Central memory CD8-positive, alpha-beta T cell (primary cell): ENCODE data around the gene POU2AF3.

ENCODE experiments used
- ATAC-seq: fragments of 150-1000 bp; cut with Tn5 transposase; replicated peaks from 2 replicates; pipeline ENCODE4 v1.10.0; 2022; ENCODE audit warnings: mild to moderate bottlenecking, moderate FRiP score, moderate number of reproducible peaks; ENCODE audit not compliant: poor library complexity, severe bottlenecking; ENCODE audit errors: extremely low read depth
- DNase-seq, 2 donors: peaks; one replicate each; pipeline ENCODE4 v3.0.0; 2021; ENCODE audit warnings: low spot score in 2 of 2
- H3K27ac Mint-ChIP-seq: one replicate; pipeline ENCODE4 v1.8.0; 2022; ENCODE audit warnings: low read depth, mild to moderate bottlenecking, moderate library complexity, mixed read lengths
- H3K27me3 Mint-ChIP-seq: one replicate; pipeline ENCODE4 v1.8.0; 2022; ENCODE audit warnings: mixed read lengths
- H3K36me3 Mint-ChIP-seq: one replicate; pipeline ENCODE4 v1.8.0; 2022; ENCODE audit warnings: mild to moderate bottlenecking, moderate library complexity, mixed read lengths; ENCODE audit not compliant: insufficient read depth
- H3K4me1 Mint-ChIP-seq: one replicate; pipeline ENCODE4 v1.8.0; 2022; ENCODE audit warnings: mixed read lengths
- H3K4me3 Mint-ChIP-seq: one replicate; pipeline ENCODE4 v1.8.0; 2022; ENCODE audit warnings: mild to moderate bottlenecking, moderate library complexity, mixed read lengths
- H3K9me3 Mint-ChIP-seq: one replicate; pipeline ENCODE4 v1.8.0; 2022; ENCODE audit warnings: mixed read lengths

POU2AF3 gene

GRCh38 chr11:111336582-111337256, 38.4 kb downstream of the POU2AF3 start:
- Mint-ChIP-seq H3K9me3 (peaks cover 6% of the 10 kb centered on the region), H3K27me3 (peaks cover 46% of the 10 kb centered on the region), H3K4me3 (no peak overlapping the region), H3K36me3 (no peaks in the 10 kb centered on the region), H3K4me1 (no peaks in the 10 kb centered on the region), H3K27ac (no peak overlapping the region)
- ATAC-seq: no peak
- DNase-seq: no peak

GRCh38 chr11:111339758-111340388, 41.5 kb downstream of the POU2AF3 start:
- H3K4me3 Mint-ChIP-seq: no peak overlapping the region
- H3K27ac Mint-ChIP-seq: no peak overlapping the region
- H3K4me1 Mint-ChIP-seq: no peaks in the 10 kb centered on the region
- DNase-seq: no peak
- peaks cover 25% of the 10 kb centered on the region for H3K27me3 Mint-ChIP-seq
- no peak for ATAC-seq
- H3K9me3 Mint-ChIP-seq: peaks cover 6% of the 10 kb centered on the region
- H3K36me3 Mint-ChIP-seq: no peaks in the 10 kb centered on the region

GRCh38 chr11:111342329-111342728, 44.0 kb downstream of the POU2AF3 start:
- Mint-ChIP-seq H3K36me3 (no peaks in the 10 kb centered on the region), H3K4me1 (no peaks in the 10 kb centered on the region), H3K27ac (no peak overlapping the region), H3K9me3 (peaks cover 6% of the 10 kb centered on the region), H3K27me3 (peaks cover 31% of the 10 kb centered on the region), H3K4me3 (no peak overlapping the region)
- DNase-seq (no peak), ATAC-seq (no peak)

GRCh38 chr11:111344032-111344431, 45.7 kb downstream of the POU2AF3 start:
- no peak overlapping the region for H3K27ac Mint-ChIP-seq

GRCh38 chr11:111347002-111347722, 48.8 kb downstream of the POU2AF3 start:
- no peaks in the 10 kb centered on the region for H3K36me3 Mint-ChIP-seq
- H3K27me3 Mint-ChIP-seq: peaks cover 22% of the 10 kb centered on the region
- ATAC-seq (no peak), DNase-seq (no peak)
- no peaks in the 10 kb centered on the region for H3K4me1 Mint-ChIP-seq
- H3K9me3 Mint-ChIP-seq: no peaks in the 10 kb centered on the region
- no peak overlapping the region for H3K4me3 Mint-ChIP-seq
- no peak overlapping the region for H3K27ac Mint-ChIP-seq

More at GRCh38 chr11:111344032-111344431, 45.7 kb downstream of the POU2AF3 start:
- no peak overlapping the region for H3K4me3 Mint-ChIP-seq
- peaks cover 6% of the 10 kb centered on the region for H3K9me3 Mint-ChIP-seq
- no peak for ATAC-seq
- peaks cover 22% of the 10 kb centered on the region for H3K27me3 Mint-ChIP-seq
- no peak for DNase-seq
- H3K4me1 Mint-ChIP-seq: no peaks in the 10 kb centered on the region
- H3K36me3 Mint-ChIP-seq: no peaks in the 10 kb centered on the region

GRCh38 chr11:111347723-111348115, 49.4 kb downstream of the POU2AF3 start:
- Mint-ChIP-seq H3K4me3 (no peak overlapping the region), H3K36me3 (no peaks in the 10 kb centered on the region), H3K27me3 (peaks cover 22% of the 10 kb centered on the region), H3K4me1 (no peaks in the 10 kb centered on the region), H3K9me3 (no peaks in the 10 kb centered on the region), H3K27ac (no peak overlapping the region)
- no peak for DNase-seq
- ATAC-seq: no peak

GRCh38 chr11:111348147-111348546, 49.8 kb downstream of the POU2AF3 start:
- no peak for DNase-seq
- H3K27ac Mint-ChIP-seq: no peak overlapping the region
- no peaks in the 10 kb centered on the region for H3K36me3 Mint-ChIP-seq
- H3K27me3 Mint-ChIP-seq: peaks cover 22% of the 10 kb centered on the region
- no peaks in the 10 kb centered on the region for H3K9me3 Mint-ChIP-seq
- H3K4me1 Mint-ChIP-seq: no peaks in the 10 kb centered on the region
- ATAC-seq: no peak
- H3K4me3 Mint-ChIP-seq: no peak overlapping the region

GRCh38 chr11:111349191-111349695, 50.9 kb downstream of the POU2AF3 start:
- Mint-ChIP-seq H3K9me3 (no peaks in the 10 kb centered on the region), H3K27ac (no peak overlapping the region), H3K36me3 (no peaks in the 10 kb centered on the region), H3K4me3 (no peak overlapping the region), H3K4me1 (no peaks in the 10 kb centered on the region), H3K27me3 (peaks cover 22% of the 10 kb centered on the region)
- ATAC-seq (no peak), DNase-seq (no peak)

- ATAC-seq (no peak), DNase-seq (no peak)
- Mint-ChIP-seq H3K27me3 (peaks cover 17% of the 10 kb centered on the region), H3K9me3 (no peaks in the 10 kb centered on the region), H3K36me3 (no peaks in the 10 kb centered on the region), H3K4me3 (no peak overlapping the region), H3K4me1 (no peaks in the 10 kb centered on the region), H3K27ac (no peak overlapping the region)
Observed at GRCh38 chr11:111350811-111351210, 52.5 kb downstream of the POU2AF3 start.

- DNase-seq: no peak
Observed at GRCh38 chr11:111351374-111352055, 53.2 kb downstream of the POU2AF3 start.

GRCh38 chr11:111352231-111352746, 53.9 kb downstream of the POU2AF3 start:
- no peak for ATAC-seq
- H3K9me3 Mint-ChIP-seq: no peaks in the 10 kb centered on the region

More at GRCh38 chr11:111351374-111352055, 53.2 kb downstream of the POU2AF3 start:
- Mint-ChIP-seq H3K9me3 (no peaks in the 10 kb centered on the region), H3K4me1 (no peaks in the 10 kb centered on the region), H3K4me3 (no peak overlapping the region), H3K27ac (no peak overlapping the region), H3K36me3 (no peaks in the 10 kb centered on the region), H3K27me3 (peaks cover 10% of the 10 kb centered on the region)
- ATAC-seq: no peak

More at GRCh38 chr11:111352231-111352746, 53.9 kb downstream of the POU2AF3 start:
- H3K27ac Mint-ChIP-seq: no peak overlapping the region
- no peaks in the 10 kb centered on the region for H3K4me1 Mint-ChIP-seq
- peaks cover 3% of the 10 kb centered on the region for H3K27me3 Mint-ChIP-seq
- DNase-seq: no peak
- no peak overlapping the region for H3K4me3 Mint-ChIP-seq
- H3K36me3 Mint-ChIP-seq: no peaks in the 10 kb centered on the region
